Endodermal cell (in vitro differentiated cells): Measurements from ENCODE around the gene MAN1B1. TPM values are rescaled to one million over a fixed set of nuclear protein-coding genes. Genes with fewer than 3 reads are reported as not detected.

ENCODE experiments used
- DNase-seq: peaks from one replicate; pipeline ENCODE4 v3.0.0-alpha.2; 2017
- H3K27ac ChIP-seq: 2 replicates; pipeline ENCODE4 v1.5.1; 2013; ENCODE audit warnings: mild to moderate bottlenecking, low read depth, low read length, moderate library complexity
- H3K27me3 ChIP-seq: 2 replicates; pipeline ENCODE4 v1.6.1; 2013; ENCODE audit warnings: mild to moderate bottlenecking, low read length, moderate library complexity; ENCODE audit not compliant: insufficient read depth, control insufficient read depth, poor library complexity, severe bottlenecking
- H3K36me3 ChIP-seq: 2 replicates; pipeline ENCODE4 v1.7.0; 2013; ENCODE audit warnings: mild to moderate bottlenecking, low read length, moderate library complexity; ENCODE audit not compliant: control insufficient read depth, insufficient read depth
- H3K4me1 ChIP-seq: one replicate; pipeline ENCODE4 v1.7.0; 2013; ENCODE audit warnings: low read length; ENCODE audit not compliant: control insufficient read depth, insufficient read depth
- H3K4me3 ChIP-seq: 2 replicates; pipeline ENCODE4 v1.5.1; 2013; ENCODE audit warnings: mild to moderate bottlenecking, low read length, moderate library complexity
- H3K9ac ChIP-seq: 2 replicates; pipeline ENCODE4 v1.6.1; 2013; ENCODE audit warnings: mild to moderate bottlenecking, low read length, moderate library complexity; ENCODE audit not compliant: poor library complexity, severe bottlenecking; ENCODE audit errors: extremely low read depth
- H3K9me3 ChIP-seq: 2 replicates; pipeline ENCODE4 v1.6.1; 2013; ENCODE audit warnings: mild to moderate bottlenecking, low read length, moderate library complexity; ENCODE audit not compliant: control insufficient read depth
- H3K27ac Mint-ChIP-seq: 2 replicates; pipeline ENCODE4 v1.8.0; 2020; ENCODE audit warnings: mixed read lengths
- H3K27me3 Mint-ChIP-seq: 2 replicates; pipeline ENCODE4 v1.8.0; 2021; ENCODE audit warnings: mild to moderate bottlenecking, mixed read lengths; ENCODE audit not compliant: insufficient read depth
- H3K36me3 Mint-ChIP-seq: 2 replicates; pipeline ENCODE4 v1.8.0; 2020; ENCODE audit warnings: low read depth, mixed read lengths
- H3K4me1 Mint-ChIP-seq: 2 replicates; pipeline ENCODE4 v1.8.0; 2020; ENCODE audit warnings: mixed read lengths
- H3K4me3 Mint-ChIP-seq: 2 replicates; pipeline ENCODE4 v1.8.0; 2020; ENCODE audit warnings: mild to moderate bottlenecking, moderate library complexity, mixed read lengths
- H3K9me3 Mint-ChIP-seq: 2 replicates; pipeline ENCODE4 v1.8.0; 2020; ENCODE audit warnings: mild to moderate bottlenecking, mixed read lengths
- WGBS, 2 experiments: methylation state at CpG; one replicate each; pipeline versions ENCODE4 v1.1.5 to v1.1.7; 2013; ENCODE audit warnings: missing lambda C conversion rate in 2 of 2, mixed read lengths in 1 of 2; ENCODE audit not compliant: insufficient coverage in 1 of 2, insufficient read length in 1 of 2; 5-methylcytosine and 5-hydroxymethylcytosine counted together
- total RNA-seq, 2 donors: library from RNA; stranded (reverse); fragmentation: NEBNext Ultra II Directional in 1 of 2; extraction: Animal tissue kit (Norgen Biotek cat#: 25700) in 1 of 2; gene quantifications; 2 replicates in 1 of 2; 3 replicates in 1 of 2; pipeline ENCODE4 v1.2.1, GENCODE V29; 2021
- TF ChIP-seq, protein P1 (sequence below): fragments of 200-600 bp; sonication (generic); conservative IDR thresholded peaks from 2 replicates; pipeline ENCODE4 v1.5.0; 2021; ENCODE audit warnings: antibody characterized with exemption, mild to moderate bottlenecking

Gene MAN1B1
- total RNA-seq, 2 donors from 2014 or later, result 62.1 to 63.5 TPM

DNA sequence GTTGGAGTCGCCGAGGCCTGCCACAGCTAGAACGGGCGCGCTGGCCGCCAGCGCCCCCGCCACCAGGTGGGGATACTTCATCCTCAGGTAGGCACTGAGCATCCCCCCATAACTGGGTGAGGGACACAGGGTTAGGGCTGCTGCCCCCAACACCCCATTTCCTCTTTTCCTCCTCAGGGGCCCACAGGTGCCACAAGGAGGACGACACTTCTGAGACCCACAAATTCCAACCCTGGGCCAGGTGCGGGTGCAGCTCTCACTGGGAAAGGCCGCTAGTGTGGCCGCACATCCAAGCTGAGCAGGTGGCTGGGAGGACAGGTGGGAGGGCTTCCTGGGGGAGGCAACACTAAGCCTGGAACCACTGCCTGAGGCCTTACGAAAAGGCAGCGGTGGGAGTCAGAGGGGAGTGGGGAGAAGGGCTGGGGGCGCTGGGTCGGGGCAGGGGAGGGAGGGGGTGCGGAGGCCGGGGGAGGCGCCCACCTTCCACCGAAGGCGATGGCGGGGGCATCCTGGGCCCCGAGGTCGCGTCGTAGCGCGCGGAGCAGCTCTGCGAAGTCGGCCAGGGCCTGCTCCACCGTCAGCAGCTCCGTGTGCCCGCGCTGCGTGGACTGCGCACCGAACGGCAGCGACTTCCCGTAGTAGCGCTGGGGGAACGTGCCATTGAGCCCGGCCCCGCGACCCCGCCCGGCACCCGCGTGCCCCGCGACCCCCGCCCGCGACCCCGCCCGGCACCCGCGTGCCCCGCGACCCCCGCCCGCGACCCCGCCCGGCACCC is 26.8 kb downstream of the MAN1B1 start:
- DNase-seq, result no peak
- Mint-ChIP-seq H3K9me3 (no peaks in the 10 kb centered on the region), H3K4me1 (peaks cover 7% of the 10 kb centered on the region), H3K27me3 (peaks cover 43% of the 10 kb centered on the region), H3K27ac (no peak overlapping the region), H3K4me3 (peak overlapping the region; percentile 31), H3K36me3 (peaks cover 2% of the 10 kb centered on the region)
- TF ChIP-seq, protein P1, sequence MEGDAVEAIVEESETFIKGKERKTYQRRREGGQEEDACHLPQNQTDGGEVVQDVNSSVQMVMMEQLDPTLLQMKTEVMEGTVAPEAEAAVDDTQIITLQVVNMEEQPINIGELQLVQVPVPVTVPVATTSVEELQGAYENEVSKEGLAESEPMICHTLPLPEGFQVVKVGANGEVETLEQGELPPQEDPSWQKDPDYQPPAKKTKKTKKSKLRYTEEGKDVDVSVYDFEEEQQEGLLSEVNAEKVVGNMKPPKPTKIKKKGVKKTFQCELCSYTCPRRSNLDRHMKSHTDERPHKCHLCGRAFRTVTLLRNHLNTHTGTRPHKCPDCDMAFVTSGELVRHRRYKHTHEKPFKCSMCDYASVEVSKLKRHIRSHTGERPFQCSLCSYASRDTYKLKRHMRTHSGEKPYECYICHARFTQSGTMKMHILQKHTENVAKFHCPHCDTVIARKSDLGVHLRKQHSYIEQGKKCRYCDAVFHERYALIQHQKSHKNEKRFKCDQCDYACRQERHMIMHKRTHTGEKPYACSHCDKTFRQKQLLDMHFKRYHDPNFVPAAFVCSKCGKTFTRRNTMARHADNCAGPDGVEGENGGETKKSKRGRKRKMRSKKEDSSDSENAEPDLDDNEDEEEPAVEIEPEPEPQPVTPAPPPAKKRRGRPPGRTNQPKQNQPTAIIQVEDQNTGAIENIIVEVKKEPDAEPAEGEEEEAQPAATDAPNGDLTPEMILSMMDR, result peak; percentile 35
- Histone ChIP-seq H3K9me3 (no peaks in the 10 kb centered on the region), H3K36me3 (no peaks in the 10 kb centered on the region), H3K27ac (no peak overlapping the region), H3K4me1 (peaks cover 4% of the 10 kb centered on the region), H3K4me3 (no peak overlapping the region), H3K9ac (no peak overlapping the region), H3K27me3 (peaks cover 28% of the 10 kb centered on the region)
- WGBS, 2 experiments, result 59 to 90% methylated on average over 19 to 66 of the region's 66 CpGs

DNA sequence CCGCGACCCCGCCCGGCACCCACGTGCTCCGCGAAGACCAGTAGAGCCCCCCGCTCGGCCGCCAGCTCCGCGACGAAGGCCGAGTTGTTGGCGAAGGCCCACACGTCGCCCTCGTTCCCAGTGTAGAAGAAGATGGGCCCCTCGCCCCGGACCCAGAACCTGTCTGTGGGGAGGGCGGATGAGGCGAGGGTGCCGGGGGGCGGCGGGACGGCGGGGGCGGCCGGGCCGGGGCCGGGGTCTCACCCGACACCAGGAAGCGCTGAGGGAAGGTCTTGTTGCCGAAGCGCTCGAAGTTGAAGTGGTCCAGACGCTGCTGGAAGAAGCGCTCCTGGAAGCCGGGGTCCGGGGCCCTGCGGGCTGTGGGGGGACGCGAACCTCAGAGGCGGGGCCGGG is 27.4 kb downstream of the MAN1B1 start:
- Mint-ChIP-seq H3K27ac (no peak overlapping the region), H3K27me3 (peaks cover 43% of the 10 kb centered on the region), H3K4me3 (no peak overlapping the region), H3K9me3 (peaks cover 5% of the 10 kb centered on the region), H3K4me1 (peaks cover 7% of the 10 kb centered on the region), H3K36me3 (no peaks in the 10 kb centered on the region)
- DNase-seq, result peak; percentile 68
- Histone ChIP-seq H3K27me3 (peaks cover 28% of the 10 kb centered on the region), H3K36me3 (no peaks in the 10 kb centered on the region), H3K27ac (no peak overlapping the region), H3K9ac (no peak overlapping the region), H3K4me1 (peaks cover 4% of the 10 kb centered on the region), H3K9me3 (no peaks in the 10 kb centered on the region), H3K4me3 (no peak overlapping the region)
- TF ChIP-seq, protein P1, result no peak
- WGBS, 2 experiments, result 13 to 14% methylated on average over 3 to 44 of the region's 45 CpGs

- H3K36me3 ChIP-seq, result no peaks in the 10 kb centered on the region
- no peak within 1 kb of the TSS for H3K9ac ChIP-seq
Measured at GRCh38 chr9:137114613-137115393, 28.0 kb downstream of the MAN1B1 start, which contains the start of gene DPP7. DPP7 (minus strand) TSS chr9:137114733; CDS start chr9:137114713, 20 bp downstream.

More at GRCh38 chr9:137114613-137115393, 28.0 kb downstream of the MAN1B1 start, which contains the start of gene DPP7:
- Histone ChIP-seq H3K27ac (no peak within 1 kb of the TSS), H3K9me3 (no peaks in the 10 kb centered on the region), H3K4me1 (peaks cover 4% of the 10 kb centered on the region), H3K4me3 (no peak within 1 kb of the TSS), H3K27me3 (peaks cover 28% of the 10 kb centered on the region)
- Mint-ChIP-seq H3K4me1 (peaks cover 7% of the 10 kb centered on the region), H3K27ac (no peak within 1 kb of the TSS), H3K9me3 (peaks cover 7% of the 10 kb centered on the region), H3K4me3 (peak within 1 kb of the TSS; percentile 31), H3K27me3 (peaks cover 46% of the 10 kb centered on the region), H3K36me3 (no peaks in the 10 kb centered on the region)
- DNase-seq, result peak; percentile 68
- TF ChIP-seq, protein P1, result no peak
- WGBS, 2 experiments, result 19 to 78% methylated on average over 7 to 70 of the region's 70 CpGs
